ENCODE data around the gene SPOCK1.

DNA sequence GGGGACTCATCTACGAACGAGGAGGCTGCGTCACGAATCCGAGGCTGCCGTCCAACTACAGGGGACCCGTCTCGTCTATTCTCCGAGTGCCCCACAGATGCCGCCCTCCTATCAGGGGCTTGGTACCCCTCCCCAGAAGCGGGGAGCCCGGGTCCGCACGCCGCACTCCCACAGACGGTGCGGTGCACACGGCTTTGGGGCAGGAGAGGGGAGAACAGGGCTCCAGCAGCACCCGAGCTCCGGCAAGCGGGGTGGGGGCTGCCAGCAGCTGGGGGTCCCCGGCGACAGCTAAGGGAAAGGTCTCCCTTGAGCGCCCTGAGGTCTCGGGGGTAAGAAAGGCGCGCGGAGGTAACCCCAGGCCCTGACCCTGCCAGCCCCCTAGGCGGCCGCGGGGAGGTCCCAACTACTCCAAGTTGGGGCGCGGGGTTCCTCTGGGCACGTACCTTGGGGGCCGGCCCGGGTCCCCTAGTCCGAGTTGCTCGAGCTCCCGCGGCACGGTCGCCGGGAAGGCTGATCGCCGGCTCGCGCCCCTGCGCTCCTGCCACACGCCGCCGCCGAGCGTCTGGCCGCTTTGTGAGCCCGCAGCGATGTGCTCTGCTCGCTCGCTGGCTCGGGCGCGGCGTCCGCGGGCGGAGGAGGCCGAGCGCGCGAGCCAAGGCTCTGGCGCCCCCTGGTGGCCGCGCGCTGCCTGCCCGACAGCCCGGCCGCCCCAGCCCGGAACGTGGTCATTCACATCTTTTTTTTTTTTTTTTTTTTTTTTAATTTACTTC lies at the start of gene SPOCK1:
- TF ChIP-seq FOXK2 (IDR thresholded peaks at IDR 0.05) = no peak
- TF ChIP-seq TARDBP (IDR thresholded peaks at IDR 0.05) = no peak
- TF ChIP-seq FOXM1 (IDR thresholded peaks at IDR 0.05; ENCODE audit: borderline replicate concordance) = no peak
- no peak for TF ChIP-seq SUZ12 (IDR thresholded peaks at IDR 0.05)
- TF ChIP-seq BHLHE40 (IDR thresholded peaks at IDR 0.05; ENCODE audit: borderline replicate concordance) = no peak
- TF ChIP-seq SP1 (IDR thresholded peaks at IDR 0.05) = no peak
- no peak for TF ChIP-seq CTBP1 (IDR thresholded peaks at IDR 0.05; ENCODE audit: borderline replicate concordance)
- no peak for TF ChIP-seq ARNT (IDR thresholded peaks at IDR 0.05)
- no peak for TF ChIP-seq ELF4 (IDR thresholded peaks at IDR 0.05)
- TF ChIP-seq NFRKB (IDR thresholded peaks at IDR 0.05) = no peak

All from HEK293T (cell line).